Keratinocyte (primary cell): Measurements from ENCODE around the gene ELAVL4. TPM values are rescaled to one million over a fixed set of nuclear protein-coding genes. Genes with fewer than 3 reads are reported as not detected.

Source experiments
- DNase-seq: peaks from one replicate; pipeline ENCODE4 v3.0.0-alpha.2; 2011; ENCODE audit warnings: low read depth, missing footprints, low spot score
- FAIRE-seq: peaks from 2 replicates; lab custom pipeline; 2011; peaks lifted over from hg19 to GRCh38; lab: Jason Lieb, UNC
- H2AFZ ChIP-seq: 2 replicates; pipeline ENCODE4 v1.6.0; 2012; ENCODE audit warnings: low read length, control low read depth, inconsistent platforms; ENCODE audit not compliant: control insufficient read depth
- H3K27ac ChIP-seq: 2 replicates; pipeline ENCODE4 v1.5.1; 2011; ENCODE audit warnings: low read length; ENCODE audit not compliant: control insufficient read depth, insufficient read depth
- H3K27me3 ChIP-seq: 3 replicates; pipeline ENCODE4 v1.6.0; 2011; ENCODE audit warnings: low read length; ENCODE audit not compliant: control insufficient read depth, insufficient read depth; ENCODE audit errors: extremely low read depth
- H3K36me3 ChIP-seq, 2 experiments: 2 replicates in 1 of 2; 3 replicates in 1 of 2; pipeline ENCODE4 v1.5.1; 2011; ENCODE audit warnings: low read length in 2 of 2, mild to moderate bottlenecking in 1 of 2; ENCODE audit not compliant: control insufficient read depth in 2 of 2, insufficient read depth in 2 of 2; ENCODE audit errors: extremely low read depth in 1 of 2
- H3K4me1 ChIP-seq: 3 replicates; pipeline ENCODE4 v1.5.1; 2011; ENCODE audit warnings: low read length; ENCODE audit not compliant: control insufficient read depth, insufficient read depth; ENCODE audit errors: extremely low read depth
- H3K4me2 ChIP-seq: 3 replicates; pipeline ENCODE4 v1.6.0; 2011; ENCODE audit warnings: low read depth, low read length; ENCODE audit not compliant: control insufficient read depth, insufficient read depth; ENCODE audit errors: extremely low read depth
- H3K4me3 ChIP-seq, 3 experiments: fragments of 200-600 bp in 1 of 3; sonication (generic) in 1 of 3; 2 replicates in 2 of 3; 3 replicates in 1 of 3; pipeline ENCODE4 v1.5.1; 2011 to 2016; ENCODE audit warnings: low read length in 3 of 3, mild to moderate bottlenecking in 3 of 3, control low read depth in 2 of 3, inconsistent platforms in 1 of 3, low read depth in 1 of 3, mixed read lengths in 1 of 3, mixed run types in 1 of 3, moderate library complexity in 1 of 3; ENCODE audit not compliant: control insufficient read depth in 2 of 3, insufficient read depth in 2 of 3; ENCODE audit errors: extremely low read depth in 1 of 3
- H3K79me2 ChIP-seq: 2 replicates; pipeline ENCODE4 v1.6.0; 2012; ENCODE audit warnings: low read length; ENCODE audit not compliant: control insufficient read depth, insufficient read depth
- H3K9ac ChIP-seq: 3 replicates; pipeline ENCODE4 v1.6.0; 2011; ENCODE audit warnings: low read length; ENCODE audit not compliant: control insufficient read depth, insufficient read depth; ENCODE audit errors: extremely low read depth
- H3K9me1 ChIP-seq: 3 replicates; pipeline ENCODE4 v1.6.0; 2011; ENCODE audit warnings: low read length; ENCODE audit not compliant: control insufficient read depth, insufficient read depth; ENCODE audit errors: extremely low read depth
- H3K9me3 ChIP-seq: 2 replicates; pipeline ENCODE4 v1.5.1; 2012; ENCODE audit warnings: low read depth, low read length; ENCODE audit not compliant: control insufficient read depth
- H4K20me1 ChIP-seq: 3 replicates; pipeline ENCODE4 v1.6.0; 2011; ENCODE audit warnings: low read length; ENCODE audit not compliant: control insufficient read depth, insufficient read depth; ENCODE audit errors: extremely low read depth
- EZH2 ChIP-seq: IDR thresholded peaks from one replicate; pipeline ENCODE4 v1.6.1; 2012; ENCODE audit warnings: inconsistent platforms, mild to moderate bottlenecking, low read length, moderate library complexity
- dilution Hi-C: fragments of 300-500 bp; cut with MboI; formaldehyde crosslinking; loops from one replicate; pipeline ENCODE4 v1.7.0; 2020; ENCODE audit warnings: low sequenced_read_pairs; ENCODE audit not compliant: extremely low pct_ligation_motif_present
- polyA plus RNA-seq, 5 experiments: library from polyadenylated mRNA; depleted of rRNA in 3 of 5; stranded (reverse) in 3 of 5; stranded (forward) in 1 of 5; unstranded in 1 of 5; fragments of >200 nt; gene quantifications; 1 replicate in 1 of 5; 2 replicates in 3 of 5; 3 replicates in 1 of 5; pipeline versions ENCODE4 v1.2.1 to v1.2.3, GENCODE V29; 2011 to 2012; ENCODE audit warnings: missing spikeins in 2 of 5, low read depth in 1 of 5, low replicate concordance in 1 of 5
- TF ChIP-seq, protein P1 (sequence below), 3 experiments: IDR thresholded peaks in 1 of 3; conservative IDR thresholded peaks in 1 of 3; optimal IDR thresholded peaks in 1 of 3; 2 replicates in 2 of 3; 3 replicates in 1 of 3; pipeline versions ENCODE3 to v1.5.1; 2011; ENCODE audit warnings: low read length in 3 of 3, mild to moderate bottlenecking in 3 of 3, moderate library complexity in 2 of 3, control low read depth in 1 of 3, inconsistent platforms in 1 of 3; ENCODE audit not compliant: insufficient read depth in 2 of 3; ENCODE audit errors: extremely low read depth in 1 of 3

ELAVL4 gene
- polyA plus RNA-seq, 1 donor (not counting 4 experiments of a cell fraction or from before 2014, with no cell fraction given) = not detected

DNA sequence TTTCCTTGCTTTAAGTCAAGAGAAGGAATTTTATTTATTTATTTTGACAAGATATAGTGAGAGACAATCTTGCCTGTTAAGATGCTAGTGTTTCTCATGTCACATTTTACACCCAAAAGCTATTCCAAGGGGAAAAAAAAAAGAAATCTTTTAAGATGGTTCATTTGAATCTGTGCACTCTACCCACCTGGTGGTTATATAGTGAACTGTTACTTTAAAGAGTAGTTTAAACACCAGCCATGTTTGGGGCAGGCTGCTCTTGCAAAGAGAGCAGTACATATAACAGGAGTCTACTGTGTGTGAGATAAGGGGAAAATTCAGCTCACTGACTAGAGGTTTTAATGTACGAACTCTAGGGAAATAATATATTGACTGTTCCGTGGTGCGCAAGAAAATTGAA is 3.3 kb upstream of the ELAVL4 start:
- H3K9me1 ChIP-seq = no peaks in the 10 kb centered on the region
- no peaks in the 10 kb centered on the region for H3K36me3 ChIP-seq
- dilution Hi-C loops = no loop called here
- FAIRE-seq = no peak
- peaks cover 3% of the 10 kb centered on the region for H3K27me3 ChIP-seq
- H3K9ac ChIP-seq = no peak overlapping the region
- H3K9me3 ChIP-seq = no peaks in the 10 kb centered on the region
- H3K4me2 ChIP-seq = no peak overlapping the region
- H4K20me1 ChIP-seq = no peaks in the 10 kb centered on the region
- H3K27ac ChIP-seq = no peak overlapping the region
- no peaks in the 10 kb centered on the region for H3K79me2 ChIP-seq
- H3K4me3 ChIP-seq = no peak overlapping the region
- no peak overlapping the region for H2AFZ ChIP-seq
- H3K4me1 ChIP-seq = no peaks in the 10 kb centered on the region
- TF ChIP-seq, protein P1, sequence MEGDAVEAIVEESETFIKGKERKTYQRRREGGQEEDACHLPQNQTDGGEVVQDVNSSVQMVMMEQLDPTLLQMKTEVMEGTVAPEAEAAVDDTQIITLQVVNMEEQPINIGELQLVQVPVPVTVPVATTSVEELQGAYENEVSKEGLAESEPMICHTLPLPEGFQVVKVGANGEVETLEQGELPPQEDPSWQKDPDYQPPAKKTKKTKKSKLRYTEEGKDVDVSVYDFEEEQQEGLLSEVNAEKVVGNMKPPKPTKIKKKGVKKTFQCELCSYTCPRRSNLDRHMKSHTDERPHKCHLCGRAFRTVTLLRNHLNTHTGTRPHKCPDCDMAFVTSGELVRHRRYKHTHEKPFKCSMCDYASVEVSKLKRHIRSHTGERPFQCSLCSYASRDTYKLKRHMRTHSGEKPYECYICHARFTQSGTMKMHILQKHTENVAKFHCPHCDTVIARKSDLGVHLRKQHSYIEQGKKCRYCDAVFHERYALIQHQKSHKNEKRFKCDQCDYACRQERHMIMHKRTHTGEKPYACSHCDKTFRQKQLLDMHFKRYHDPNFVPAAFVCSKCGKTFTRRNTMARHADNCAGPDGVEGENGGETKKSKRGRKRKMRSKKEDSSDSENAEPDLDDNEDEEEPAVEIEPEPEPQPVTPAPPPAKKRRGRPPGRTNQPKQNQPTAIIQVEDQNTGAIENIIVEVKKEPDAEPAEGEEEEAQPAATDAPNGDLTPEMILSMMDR (optimal IDR thresholded peaks at IDR 0.05 in 1 of 3, IDR thresholded peaks at IDR 0.05 in 1 of 3, conservative IDR thresholded peaks at IDR 0.05 in 1 of 3; ENCODE audit: extremely low read depth in 1 of 3, insufficient read depth in 2 of 3, low read length in 3 of 3) = peak in 1 of 3 experiments; percentile 21
- TF ChIP-seq EZH2 = no peak
- DNase-seq = no peak

DNA sequence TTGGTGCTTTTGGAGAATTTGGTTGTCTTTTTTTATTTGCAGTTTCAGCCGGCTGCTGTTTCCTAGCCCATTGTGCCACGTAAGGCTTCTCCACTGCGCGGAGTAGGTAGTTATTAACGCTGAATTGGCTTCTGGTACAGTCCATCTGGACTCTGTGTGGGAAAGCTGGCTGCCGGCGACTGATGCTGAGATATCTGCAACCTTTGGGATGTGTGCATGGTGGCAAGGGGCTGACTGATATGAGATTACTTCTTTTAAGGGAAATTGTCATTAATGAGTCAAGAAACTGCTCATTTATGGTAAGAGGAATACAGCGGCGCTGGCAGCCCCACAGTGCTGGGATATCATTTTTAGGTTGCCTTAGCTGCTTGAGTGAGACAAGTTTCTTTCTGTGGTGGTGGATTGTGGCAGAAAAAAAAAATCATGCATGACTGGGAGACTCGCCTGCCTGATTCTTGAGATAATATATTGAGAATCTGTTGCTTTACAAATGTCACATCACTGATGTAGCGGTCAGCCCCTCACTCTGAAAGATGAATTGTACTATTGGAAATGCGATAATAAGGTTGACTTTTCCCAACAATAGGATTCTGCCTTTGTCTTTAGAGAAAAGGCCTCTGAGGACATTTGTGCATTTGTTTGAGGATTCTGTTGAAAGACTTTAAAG is 2.5 kb upstream of the ELAVL4 start:
- Histone ChIP-seq H2AFZ (no peak overlapping the region), H3K9ac (no peak overlapping the region), H3K9me1 (no peaks in the 10 kb centered on the region), H3K79me2 (no peaks in the 10 kb centered on the region), H3K4me2 (no peak overlapping the region), H3K27ac (no peak overlapping the region), H3K9me3 (no peaks in the 10 kb centered on the region), H3K27me3 (peaks cover 3% of the 10 kb centered on the region), H3K4me1 (no peaks in the 10 kb centered on the region), H3K36me3 (no peaks in the 10 kb centered on the region), H3K4me3 (no peak overlapping the region), H4K20me1 (no peaks in the 10 kb centered on the region)
- DNase-seq (no peak), FAIRE-seq (no peak)
- no peak for TF ChIP-seq EZH2
- TF ChIP-seq, protein P1 (optimal IDR thresholded peaks at IDR 0.05 in 1 of 3, IDR thresholded peaks at IDR 0.05 in 1 of 3, conservative IDR thresholded peaks at IDR 0.05 in 1 of 3; ENCODE audit: extremely low read depth in 1 of 3, insufficient read depth in 2 of 3, low read length in 3 of 3) = no peak
- dilution Hi-C loops = no loop called here
